Retinal pigment epithelial cell (primary cell): ENCODE measurements around the gene ZNF792.
"Not testable (repeated sequence)": the region's sequence is repeated elsewhere in the genome, so short reads cannot be mapped to it uniquely, and the experiment has no call there.

Experiments
- DNase-seq: peaks from one replicate; pipeline ENCODE4 v3.0.0-alpha.2; 2010; ENCODE audit warnings: low read depth
- H3K4me3 ChIP-seq: 2 replicates; pipeline ENCODE4 v1.5.1; 2011; ENCODE audit warnings: mild to moderate bottlenecking, low read length, control low read depth, moderate library complexity
- CTCF ChIP-seq: conservative IDR thresholded peaks from 2 replicates; pipeline ENCODE4 v1.5.1; 2011; ENCODE audit warnings: low read depth, low read length, control low read depth, inconsistent platforms

The ZNF792 gene

GRCh38 chr19:34925278-34925855, 38.7 kb downstream of the ZNF792 start:
- TF ChIP-seq CTCF = no peak
- no peak for DNase-seq

GRCh38 chr19:34920090-34920786, 43.8 kb downstream of the ZNF792 start:
- DNase-seq, H3K4me3 ChIP-seq: not testable (repeated sequence)

More at GRCh38 chr19:34925278-34925855, 38.7 kb downstream of the ZNF792 start:
- H3K4me3 ChIP-seq = no peak overlapping the region

- TF ChIP-seq CTCF = no peak
- no peak for DNase-seq
- no peak overlapping the region for H3K4me3 ChIP-seq
Observed at GRCh38 chr19:34918190-34918589, 45.8 kb downstream of the ZNF792 start.

DNA sequence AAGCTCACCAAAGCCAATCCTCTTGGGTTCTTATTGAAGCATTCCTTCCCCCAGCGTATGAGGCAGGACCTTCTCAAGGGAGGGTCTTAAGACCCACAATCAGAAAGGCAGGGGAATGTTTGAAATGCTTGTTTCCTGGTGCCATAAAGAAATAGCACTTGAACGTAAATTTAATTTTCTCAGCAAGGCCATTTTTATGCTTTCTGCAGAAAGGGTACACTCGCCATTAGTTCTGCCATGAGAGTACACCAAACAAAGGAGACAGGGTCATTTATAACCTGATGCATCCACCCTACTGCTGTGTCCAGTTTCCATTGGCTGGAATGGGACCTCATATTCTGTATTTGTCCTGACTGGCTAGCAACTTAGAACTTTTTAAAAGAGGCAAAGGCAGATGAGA, 46.9 kb downstream of the ZNF792 start:
- DNase-seq, H3K4me3 ChIP-seq: not testable (repeated sequence)

GRCh38 chr19:34910770-34911169, 53.3 kb downstream of the ZNF792 start:
- TF ChIP-seq CTCF = no peak
- DNase-seq = no peak
- no peak overlapping the region for H3K4me3 ChIP-seq
